NCI-H2107 (cell line): ENCODE data around the gene KAT2A.
"Not testable (repeated sequence)": the region's sequence is repeated elsewhere in the genome, so short reads cannot be mapped to it uniquely, and the experiment has no call there.

Experiments used
- DNase-seq: peaks from one replicate; lab custom pipeline; 2025; lab: John Stamatoyannopoulos, UW

The KAT2A gene

GRCh38 chr17:42120770-42121769, at the start of gene KAT2A:
Gene KAT2A (minus strand): TSS chr17:42121367. CDS start chr17:42121304, 63 bp downstream.
- DNase-seq: peak; percentile 71

- DNase-seq: no peak
These were observed 48.2 kb upstream of the KAT2A start for GRCh38 chr17:42169351-42169750.

- no peak for DNase-seq
These were observed 46.6 kb upstream of the KAT2A start for GRCh38 chr17:42167807-42168206.

- DNase-seq: no peak
These were observed 45.1 kb upstream of the KAT2A start for GRCh38 chr17:42166196-42166763.

GRCh38 chr17:42165751-42166150, 44.6 kb upstream of the KAT2A start:
- no peak for DNase-seq

GRCh38 chr17:42163696-42164407, 42.7 kb upstream of the KAT2A start:
- no peak for DNase-seq

- DNase-seq: no peak
These were observed 41.9 kb upstream of the KAT2A start for GRCh38 chr17:42163113-42163512.

GRCh38 chr17:42160531-42160910, 39.4 kb upstream of the KAT2A start:
- DNase-seq: no peak

- no peak for DNase-seq
These were observed 38.8 kb upstream of the KAT2A start for GRCh38 chr17:42159796-42160530.

- no peak for DNase-seq
These were observed 34.5 kb upstream of the KAT2A start for GRCh38 chr17:42155614-42156045.

- DNase-seq: no peak
These were observed 33.0 kb upstream of the KAT2A start for GRCh38 chr17:42153919-42154742.

- DNase-seq: no peak
These were observed 25.9 kb upstream of the KAT2A start for GRCh38 chr17:42146911-42147607.

- not testable (repeated sequence) for DNase-seq
These were observed 22.0 kb upstream of the KAT2A start for GRCh38 chr17:42143138-42143537.

- DNase-seq: peak; percentile 26
These were observed 21.3 kb upstream of the KAT2A start for GRCh38 chr17:42142371-42142896.

- DNase-seq: no peak
These were observed 20.2 kb upstream of the KAT2A start for GRCh38 chr17:42141382-42141781.

GRCh38 chr17:42140690-42141089, 19.5 kb upstream of the KAT2A start:
- DNase-seq: not testable (repeated sequence)

- no peak for DNase-seq
These were observed 17.8 kb upstream of the KAT2A start for GRCh38 chr17:42138749-42139492.

- DNase-seq: no peak
These were observed 15.5 kb upstream of the KAT2A start for GRCh38 chr17:42136654-42137051.
